ELR (cell line): ENCODE data around the gene EOLA2.
"Not testable (repeated sequence)": the region's sequence is repeated elsewhere in the genome, so short reads cannot be mapped to it uniquely, and the experiment has no call there.

Experiments used
- DNase-seq: peaks from one replicate; pipeline ENCODE4 v3.0.0-alpha.2; 2015; ENCODE audit warnings: low read depth

EOLA2 gene

GRCh38 chrX:149932970-149933369 lies 5.3 kb downstream of the EOLA2 start:
- DNase-seq: not testable (repeated sequence)

- DNase-seq: not testable (repeated sequence)
Observed at GRCh38 chrX:149932150-149932549, 6.1 kb downstream of the EOLA2 start.

GRCh38 chrX:149931355-149931754 lies 6.9 kb downstream of the EOLA2 start:
- not testable (repeated sequence) for DNase-seq

GRCh38 chrX:149929400-149929799 lies 8.9 kb downstream of the EOLA2 start, which contains the start of gene HSFX4:
Gene HSFX4 (plus strand): TSS chrX:149929573. CDS start chrX:149929645, 72 bp downstream.
- DNase-seq: not testable (repeated sequence)

- not testable (repeated sequence) for DNase-seq
Observed at GRCh38 chrX:149928635-149929034, 9.7 kb downstream of the EOLA2 start.

GRCh38 chrX:149927964-149928258 lies 10.4 kb downstream of the EOLA2 start:
- not testable (repeated sequence) for DNase-seq

- DNase-seq: not testable (repeated sequence)
Observed at GRCh38 chrX:149927245-149927963, 10.9 kb downstream of the EOLA2 start.

GRCh38 chrX:149924434-149924833 lies 13.9 kb downstream of the EOLA2 start:
- DNase-seq: not testable (repeated sequence)

- DNase-seq: not testable (repeated sequence)
Observed at GRCh38 chrX:149923836-149924235, 14.5 kb downstream of the EOLA2 start.

- DNase-seq: no peak
Observed at GRCh38 chrX:149916745-149917392, 21.4 kb downstream of the EOLA2 start.

- no peak for DNase-seq
Observed at GRCh38 chrX:149910178-149910695, 28.1 kb downstream of the EOLA2 start.

- DNase-seq: no peak
Observed at GRCh38 chrX:149909324-149910177, 28.7 kb downstream of the EOLA2 start.

GRCh38 chrX:149908727-149909126 lies 29.6 kb downstream of the EOLA2 start:
- DNase-seq: no peak

- no peak for DNase-seq
Observed at GRCh38 chrX:149908308-149908707, 30.0 kb downstream of the EOLA2 start.

GRCh38 chrX:149903889-149904748 lies 34.2 kb downstream of the EOLA2 start:
- DNase-seq: peak; percentile 19

GRCh38 chrX:149898554-149898953 lies 39.7 kb downstream of the EOLA2 start:
- DNase-seq: no peak

- DNase-seq: not testable (repeated sequence)
Observed at GRCh38 chrX:149890828-149891227, 47.5 kb downstream of the EOLA2 start.
